Mucosa of gallbladder (tissue), 1 donor: Measurements from ENCODE around the gene SLC4A3. TPM values are rescaled to one million over a fixed set of nuclear protein-coding genes. Genes with fewer than 3 reads are reported as not detected.

Experiments
- DNase-seq: peaks from one replicate; pipeline ENCODE4 v3.0.0-alpha.2; 2020; ENCODE audit warnings: low spot score
- total RNA-seq: library from RNA; stranded (reverse); gene quantifications from one replicate; pipeline ENCODE4 v1.2.1, GENCODE V29; 2021
- donor health status: DM: no; HTN: no; CAD: no.

SLC4A3 gene
- total RNA-seq, 1 donor from 2014 or later: 7.3 TPM

DNA sequence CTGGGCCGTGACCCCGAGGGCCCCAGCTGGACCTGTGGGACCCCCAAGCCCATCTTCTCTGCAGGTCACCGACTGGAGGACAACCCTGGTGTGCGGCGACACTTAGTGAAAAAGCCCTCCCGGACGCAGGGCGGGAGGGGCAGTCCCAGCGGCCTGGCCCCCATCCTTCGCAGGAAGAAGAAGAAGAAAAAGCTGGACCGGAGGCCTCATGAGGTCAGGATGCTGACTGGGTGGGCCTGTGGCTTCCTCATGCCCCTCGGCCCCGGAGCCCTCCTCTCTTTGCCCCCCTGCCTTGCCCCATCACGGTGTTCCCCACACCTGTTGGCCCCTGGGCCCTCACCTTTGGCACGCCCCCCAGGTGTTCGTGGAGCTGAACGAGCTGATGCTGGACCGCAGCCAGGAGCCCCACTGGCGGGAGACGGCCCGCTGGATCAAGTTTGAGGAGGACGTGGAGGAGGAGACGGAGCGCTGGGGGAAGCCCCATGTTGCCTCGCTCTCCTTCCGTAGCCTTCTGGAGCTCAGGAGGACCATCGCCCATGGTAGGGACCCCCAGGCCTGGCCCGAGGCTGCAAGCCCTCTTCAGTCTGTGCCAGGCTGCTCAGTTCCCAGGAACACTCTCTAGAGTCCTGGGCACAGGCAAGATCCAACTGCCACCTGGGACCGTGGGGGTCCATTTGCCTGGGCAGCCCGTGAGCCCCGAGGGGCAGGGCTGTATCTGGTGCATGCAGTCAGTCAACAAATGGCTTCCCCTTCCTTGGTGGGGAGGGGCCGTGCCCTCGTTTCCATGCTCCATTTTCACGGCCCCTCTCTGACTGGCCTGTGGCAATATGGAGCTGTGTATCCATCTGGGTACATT lies 4.7 kb downstream of the SLC4A3 start:
- DNase-seq: no peak

DNA sequence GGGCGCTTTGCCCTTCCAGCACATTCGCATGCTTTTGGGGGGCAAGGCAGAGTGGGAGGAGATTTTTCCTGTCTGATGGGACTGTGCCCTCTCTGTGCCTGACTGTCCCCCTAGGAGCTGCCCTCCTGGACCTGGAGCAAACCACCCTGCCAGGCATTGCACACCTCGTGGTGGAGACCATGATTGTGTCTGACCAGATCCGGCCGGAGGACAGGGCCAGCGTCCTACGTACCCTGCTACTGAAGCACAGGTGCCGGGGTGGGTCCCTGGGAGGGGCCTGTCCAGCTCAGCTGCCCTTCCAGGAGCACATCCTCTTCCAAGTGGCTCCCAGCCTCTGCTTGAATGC lies 5.3 kb downstream of the SLC4A3 start:
- no peak for DNase-seq

- no peak for DNase-seq
Observed at GRCh38 chr2:219633276-219634065, 6.0 kb downstream of the SLC4A3 start.

- no peak for DNase-seq
Observed at GRCh38 chr2:219634171-219634940, 6.9 kb downstream of the SLC4A3 start.

GRCh38 chr2:219634951-219635751 lies 7.7 kb downstream of the SLC4A3 start:
- DNase-seq: no peak

- DNase-seq: no peak
Observed at GRCh38 chr2:219636144-219636915, 8.9 kb downstream of the SLC4A3 start.

DNA sequence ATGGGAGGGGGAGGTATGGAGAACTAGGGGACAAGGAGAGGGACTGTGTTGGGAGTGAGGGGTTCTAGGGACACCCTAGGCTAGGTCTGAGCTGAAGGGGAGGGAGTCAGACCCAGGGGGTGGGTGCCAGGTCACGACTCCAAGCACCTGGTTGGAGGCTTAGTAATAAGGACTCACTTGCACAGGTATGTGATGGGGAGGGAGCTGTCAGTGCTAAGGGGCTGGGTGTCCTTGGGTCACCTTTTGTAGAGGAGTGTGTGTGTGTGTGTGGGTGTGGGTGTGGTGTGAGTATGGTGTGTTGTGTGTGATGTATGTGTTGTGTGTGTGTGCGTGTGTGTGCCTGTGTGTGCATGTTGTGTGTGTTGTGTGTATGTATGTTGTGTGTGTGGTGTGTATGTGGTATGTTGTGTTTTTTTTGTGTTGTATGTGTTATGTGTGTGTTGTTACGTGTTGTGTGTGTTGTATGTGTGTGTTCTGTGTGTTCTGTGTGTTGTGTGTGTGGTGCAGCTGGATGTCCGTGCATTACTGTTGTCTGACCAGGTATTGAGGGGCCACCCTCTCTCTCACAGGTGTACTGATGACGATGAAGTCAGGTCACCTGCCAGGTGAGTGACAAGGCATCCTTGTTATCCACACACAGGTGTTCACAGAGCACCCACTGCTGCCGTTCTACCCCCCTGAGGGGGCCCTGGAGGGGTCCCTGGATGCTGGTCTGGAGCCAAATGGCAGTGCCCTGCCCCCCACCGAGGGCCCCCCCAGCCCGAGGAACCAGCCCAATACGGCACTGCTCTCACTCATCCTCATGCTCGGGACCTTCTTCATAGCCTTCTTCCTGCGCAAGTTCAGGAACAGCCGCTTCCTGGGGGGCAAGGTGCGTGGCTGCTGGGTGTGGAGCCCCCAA lies 9.8 kb downstream of the SLC4A3 start:
- DNase-seq: no peak

DNA sequence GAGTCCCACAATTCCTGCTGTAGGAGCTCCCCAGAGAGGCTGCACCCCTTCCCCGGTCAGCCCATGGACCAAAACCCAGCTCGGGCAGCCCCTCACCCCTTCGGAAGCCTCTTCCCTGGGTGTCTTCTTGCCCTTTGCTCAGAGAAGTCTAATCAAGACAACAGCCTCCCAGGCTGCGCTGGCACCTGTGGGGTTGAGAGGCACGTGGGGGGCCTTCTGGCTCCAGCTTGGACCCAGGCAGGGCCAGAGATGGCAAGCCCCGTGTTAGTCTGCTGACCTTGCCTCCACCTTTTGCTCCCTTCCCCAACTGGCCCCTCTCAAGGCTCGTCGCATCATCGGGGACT lies 10.4 kb downstream of the SLC4A3 start:
- DNase-seq: no peak

DNA sequence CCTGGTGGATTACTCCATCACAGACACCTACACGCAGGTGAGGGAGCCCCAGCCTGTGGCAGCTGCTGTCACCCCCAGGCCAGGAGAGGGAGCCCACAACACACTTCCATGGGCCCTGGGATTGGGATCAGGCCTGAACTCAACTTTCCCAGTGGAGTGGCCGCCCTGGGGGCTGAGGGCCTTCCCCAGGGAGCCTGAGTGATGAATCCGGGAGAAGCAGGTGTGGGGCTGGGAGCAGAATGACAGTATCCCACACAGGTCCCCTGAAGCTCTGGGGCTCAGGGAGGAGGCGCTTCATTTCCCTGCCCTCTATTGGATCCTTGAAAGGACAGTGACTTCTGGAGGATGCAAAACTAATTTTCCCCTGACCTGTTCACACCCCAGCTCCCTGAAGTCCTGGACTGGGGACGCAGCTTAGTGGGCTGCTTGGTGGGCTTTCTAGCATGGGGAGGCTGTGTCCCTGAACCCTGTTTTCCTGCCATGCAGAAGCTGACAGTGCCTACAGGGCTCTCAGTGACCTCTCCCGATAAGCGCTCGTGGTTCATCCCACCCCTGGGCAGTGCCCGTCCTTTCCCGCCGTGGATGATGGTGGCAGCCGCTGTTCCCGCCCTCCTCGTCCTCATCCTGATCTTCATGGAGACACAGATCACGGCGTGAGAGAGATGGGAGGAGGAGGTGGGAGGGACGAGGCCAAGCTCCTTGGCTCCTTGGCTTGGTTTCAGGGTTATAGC lies 11.0 kb downstream of the SLC4A3 start:
- no peak for DNase-seq

- DNase-seq: no peak
Observed at GRCh38 chr2:219638948-219639755, 11.7 kb downstream of the SLC4A3 start.

- no peak for DNase-seq
Observed at GRCh38 chr2:219641390-219642068, 14.1 kb downstream of the SLC4A3 start.

GRCh38 chr2:219642069-219642454 lies 14.6 kb downstream of the SLC4A3 start:
- DNase-seq: no peak

GRCh38 chr2:219642465-219643083 lies 15.1 kb downstream of the SLC4A3 start:
- DNase-seq: peak; percentile 96

- no peak for DNase-seq
Observed at GRCh38 chr2:219643084-219643473, 15.6 kb downstream of the SLC4A3 start.

DNA sequence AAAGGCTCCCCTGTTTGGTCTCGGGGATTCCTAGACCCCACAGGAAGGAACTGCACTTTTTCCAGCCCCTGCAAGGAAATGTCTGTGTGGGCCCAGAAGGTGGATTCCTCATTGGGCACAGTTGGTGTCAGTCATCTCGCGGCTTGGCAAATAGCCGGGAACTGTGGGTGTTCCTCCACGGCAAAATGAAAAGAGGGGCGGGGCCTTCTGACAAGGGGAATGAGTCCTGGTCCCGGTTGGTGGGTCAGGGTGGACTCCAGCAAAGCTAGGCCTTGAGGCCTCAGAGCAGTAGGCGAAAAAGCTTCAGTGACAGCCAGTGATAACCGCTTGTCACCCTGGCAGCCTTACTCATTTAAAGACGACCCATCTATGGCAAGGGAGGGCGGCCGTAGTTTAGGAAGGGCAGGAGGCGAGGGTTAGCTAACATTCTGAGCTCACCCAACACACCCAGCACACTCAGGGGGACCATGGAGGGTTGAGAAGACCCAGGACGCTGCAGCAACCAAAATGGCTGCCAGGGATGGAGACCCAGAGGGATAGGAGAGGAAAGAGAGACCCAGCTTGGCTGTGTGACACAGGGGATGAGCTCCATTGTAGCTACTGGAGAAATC lies 16.5 kb downstream of the SLC4A3 start:
- DNase-seq: no peak

DNA sequence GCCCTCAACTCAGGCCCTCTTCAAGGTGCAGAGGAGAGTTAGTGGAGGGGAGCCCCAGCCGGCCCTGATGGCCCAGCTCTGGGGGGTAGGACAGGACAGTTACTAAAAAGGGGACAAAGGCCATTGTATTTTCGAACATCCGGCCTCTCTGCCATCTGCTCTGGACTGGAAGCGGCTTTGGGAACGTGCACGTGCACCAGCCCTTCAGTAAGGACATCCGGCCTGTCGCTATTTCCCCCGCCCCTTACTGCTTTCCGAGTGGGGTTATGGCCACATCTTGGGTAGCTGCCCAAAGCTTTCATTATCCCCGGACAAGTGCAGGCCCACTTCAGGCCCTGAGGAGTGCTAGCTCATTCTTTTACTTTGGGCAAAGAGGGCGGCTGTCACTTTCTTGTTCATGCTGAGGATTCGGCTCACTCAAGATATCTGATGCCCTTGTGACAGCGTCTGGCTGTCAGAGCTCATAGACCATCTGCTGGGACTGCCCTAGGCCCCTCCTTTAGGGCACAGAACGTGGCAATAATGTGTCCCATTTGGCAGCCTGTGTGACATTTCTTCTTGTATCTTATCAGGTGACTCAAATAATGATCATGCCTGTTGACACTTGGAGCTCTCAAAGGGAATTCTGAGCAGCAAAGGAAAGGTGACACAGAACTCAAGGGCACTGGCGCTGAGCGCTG lies 17.5 kb downstream of the SLC4A3 start:
- DNase-seq: no peak
